Measurements from ENCODE around the gene PDCD1.

GRCh38 chr2:241898463-241899270 is 40.0 kb upstream of the PDCD1 start:
- no peak for TF ChIP-seq ZFP41 (tag by site-specific recombination; IDR thresholded peaks at IDR 0.05; ENCODE audit: borderline replicate concordance)
- TF ChIP-seq CTCF (tag by site-specific recombination; IDR thresholded peaks at IDR 0.05), result no peak
- TF ChIP-seq ZBTB49 (tag by site-specific recombination; IDR thresholded peaks at IDR 0.05; ENCODE audit: low read depth), result no peak
- no peak for TF ChIP-seq ZSCAN18 (tag by site-specific recombination; IDR thresholded peaks at IDR 0.05)
- no peak for TF ChIP-seq ZNF596 (tag by site-specific recombination; IDR thresholded peaks at IDR 0.05)
- TF ChIP-seq HOXD13 (CRISPR knock-in tag; IDR thresholded peaks at IDR 0.05; ENCODE audit: borderline replicate concordance), result no peak
- TF ChIP-seq ZNF704 (tag by site-specific recombination; IDR thresholded peaks at IDR 0.05), result no peak
- no peak for TF ChIP-seq MEIS1 (CRISPR knock-in tag; IDR thresholded peaks at IDR 0.05; ENCODE audit: borderline replicate concordance)
- TF ChIP-seq WT1 (tag by site-specific recombination; IDR thresholded peaks at IDR 0.05), result no peak
- no peak for TF ChIP-seq ZEB2 (tag by site-specific recombination; IDR thresholded peaks at IDR 0.05)

All from HEK293 (cell line).